ENCODE measurements around the gene COG6.

Gene COG6

DNA sequence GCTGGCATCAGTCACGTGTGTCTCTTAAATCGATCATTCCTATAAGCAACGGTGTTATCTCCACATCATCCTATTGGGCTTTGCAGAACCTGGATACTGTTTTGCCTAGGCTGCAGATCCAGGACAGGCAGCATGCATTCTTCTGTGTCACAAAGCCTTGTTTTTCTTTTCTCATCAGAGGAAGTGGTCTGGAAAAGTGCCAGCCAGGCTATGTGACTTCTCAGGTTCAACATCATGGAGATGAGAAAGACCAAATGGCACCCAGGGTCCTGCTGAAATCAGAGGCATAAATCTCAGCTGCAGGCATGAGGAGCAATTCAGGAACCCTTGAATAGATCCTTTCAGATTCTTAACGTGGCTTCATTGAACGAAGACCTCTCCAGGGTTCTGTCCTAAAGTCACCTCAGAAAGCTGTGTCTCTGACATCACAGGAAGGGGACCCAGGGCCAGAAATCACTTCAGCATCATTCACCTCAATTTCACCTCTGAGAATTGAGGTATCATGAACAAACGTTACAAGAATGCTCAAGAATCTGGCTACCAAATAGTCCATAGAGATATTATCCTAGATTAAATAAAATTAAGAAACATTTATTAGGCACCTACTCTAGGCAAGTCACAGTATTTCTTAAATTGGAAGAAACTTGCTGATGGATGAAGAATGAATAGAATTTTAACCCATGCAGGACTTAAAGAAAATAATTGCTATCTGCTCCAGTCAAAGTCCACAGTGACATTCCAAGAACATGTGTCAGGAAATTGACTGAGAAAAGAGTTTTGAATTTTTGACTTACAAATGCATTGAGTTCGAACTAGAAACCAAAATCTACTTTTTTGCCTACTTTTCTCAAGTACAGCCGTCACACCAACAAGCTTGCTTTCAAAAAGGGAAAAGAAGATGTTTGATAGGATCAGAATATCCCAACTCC is 124.1 kb downstream of the COG6 start:
- H3K27ac ChIP-seq: no peak overlapping the region
- TF ChIP-seq, protein P1, sequence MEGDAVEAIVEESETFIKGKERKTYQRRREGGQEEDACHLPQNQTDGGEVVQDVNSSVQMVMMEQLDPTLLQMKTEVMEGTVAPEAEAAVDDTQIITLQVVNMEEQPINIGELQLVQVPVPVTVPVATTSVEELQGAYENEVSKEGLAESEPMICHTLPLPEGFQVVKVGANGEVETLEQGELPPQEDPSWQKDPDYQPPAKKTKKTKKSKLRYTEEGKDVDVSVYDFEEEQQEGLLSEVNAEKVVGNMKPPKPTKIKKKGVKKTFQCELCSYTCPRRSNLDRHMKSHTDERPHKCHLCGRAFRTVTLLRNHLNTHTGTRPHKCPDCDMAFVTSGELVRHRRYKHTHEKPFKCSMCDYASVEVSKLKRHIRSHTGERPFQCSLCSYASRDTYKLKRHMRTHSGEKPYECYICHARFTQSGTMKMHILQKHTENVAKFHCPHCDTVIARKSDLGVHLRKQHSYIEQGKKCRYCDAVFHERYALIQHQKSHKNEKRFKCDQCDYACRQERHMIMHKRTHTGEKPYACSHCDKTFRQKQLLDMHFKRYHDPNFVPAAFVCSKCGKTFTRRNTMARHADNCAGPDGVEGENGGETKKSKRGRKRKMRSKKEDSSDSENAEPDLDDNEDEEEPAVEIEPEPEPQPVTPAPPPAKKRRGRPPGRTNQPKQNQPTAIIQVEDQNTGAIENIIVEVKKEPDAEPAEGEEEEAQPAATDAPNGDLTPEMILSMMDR (conservative IDR thresholded peaks at IDR 0.05): no peak

DNA sequence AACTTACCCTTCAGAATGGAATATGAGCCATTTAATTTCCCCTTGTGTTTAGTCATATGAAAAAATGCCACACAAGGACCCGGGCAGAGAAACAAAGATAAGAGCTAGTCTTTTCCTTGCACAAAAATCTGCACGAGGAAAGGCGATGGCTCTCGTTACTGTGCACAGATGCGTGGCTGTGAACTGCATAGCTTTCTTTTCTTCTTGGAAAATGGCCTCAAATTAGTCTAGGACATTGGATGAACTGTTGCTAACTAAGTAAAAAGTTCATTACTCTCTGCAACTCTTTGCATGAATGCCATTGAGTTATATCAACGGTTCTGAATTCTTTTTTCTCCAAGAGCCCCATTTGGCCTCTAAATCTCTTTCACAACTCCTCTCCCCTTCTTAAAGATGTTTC is 125.2 kb downstream of the COG6 start:
- no peak overlapping the region for H3K27ac ChIP-seq
- TF ChIP-seq, protein P1 (conservative IDR thresholded peaks at IDR 0.05): no peak

DNA sequence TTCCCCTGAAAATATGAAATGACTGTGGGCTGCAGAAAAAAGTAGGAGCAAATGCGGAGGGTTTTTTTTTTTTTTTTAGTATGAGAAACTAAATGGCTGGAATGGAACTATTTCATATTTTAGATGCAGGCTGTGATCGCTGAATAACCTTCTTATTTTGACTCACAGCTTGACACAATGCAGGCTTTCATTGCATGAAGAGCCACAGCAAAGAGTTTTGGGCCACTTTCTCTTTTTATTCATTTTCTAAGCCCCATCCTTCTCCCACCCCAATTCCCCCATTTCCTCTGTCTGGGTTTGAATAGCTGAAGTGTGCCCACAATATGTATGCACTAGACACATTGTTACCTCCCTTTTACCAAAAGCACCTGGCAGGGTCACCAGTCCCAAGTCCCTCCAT is 125.9 kb downstream of the COG6 start:
- H3K27ac ChIP-seq: no peak overlapping the region
- TF ChIP-seq, protein P1 (conservative IDR thresholded peaks at IDR 0.05): no peak

DNA sequence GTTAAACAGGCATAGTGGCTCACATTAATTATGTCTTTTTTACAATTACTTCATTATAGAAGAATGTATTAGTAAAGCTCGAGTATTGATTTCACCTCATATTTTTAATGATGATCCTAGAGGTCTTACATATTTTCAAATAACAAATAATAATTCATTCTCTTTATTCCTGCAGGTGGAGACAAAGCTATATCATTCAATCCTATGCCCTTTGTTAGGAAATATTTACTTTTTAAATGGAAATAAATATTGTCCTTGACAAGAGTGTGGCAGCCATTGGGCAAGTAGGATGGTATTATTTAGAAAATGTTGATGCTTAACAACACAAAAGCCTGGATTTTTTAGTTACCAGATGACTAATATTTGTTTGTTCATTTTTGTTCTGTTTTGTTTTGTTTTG is 127.6 kb downstream of the COG6 start:
- TF ChIP-seq, protein P1 (conservative IDR thresholded peaks at IDR 0.05): peak; percentile 63
- H3K27ac ChIP-seq: no peak overlapping the region

DNA sequence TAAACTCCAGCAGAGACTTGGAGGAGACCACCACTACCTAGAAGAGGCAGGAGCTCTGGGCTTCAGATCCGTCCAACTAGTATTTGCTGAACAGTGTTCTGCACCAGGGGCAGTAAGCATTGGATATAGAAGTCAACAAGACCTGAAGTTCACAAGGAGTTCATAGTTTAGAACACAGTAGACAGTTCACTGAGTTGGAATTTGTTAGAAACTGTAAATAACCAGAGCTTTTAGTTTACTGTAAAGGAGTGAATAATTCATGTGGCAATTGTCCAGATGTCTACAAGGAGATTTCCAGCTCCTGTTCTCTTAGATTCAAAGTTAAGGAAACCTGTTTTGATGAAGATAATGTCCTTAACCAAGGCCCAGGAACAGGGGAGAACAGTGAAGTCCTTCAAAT is 128.9 kb downstream of the COG6 start:
- H3K27ac ChIP-seq: no peak overlapping the region
- TF ChIP-seq, protein P1 (conservative IDR thresholded peaks at IDR 0.05): no peak

DNA sequence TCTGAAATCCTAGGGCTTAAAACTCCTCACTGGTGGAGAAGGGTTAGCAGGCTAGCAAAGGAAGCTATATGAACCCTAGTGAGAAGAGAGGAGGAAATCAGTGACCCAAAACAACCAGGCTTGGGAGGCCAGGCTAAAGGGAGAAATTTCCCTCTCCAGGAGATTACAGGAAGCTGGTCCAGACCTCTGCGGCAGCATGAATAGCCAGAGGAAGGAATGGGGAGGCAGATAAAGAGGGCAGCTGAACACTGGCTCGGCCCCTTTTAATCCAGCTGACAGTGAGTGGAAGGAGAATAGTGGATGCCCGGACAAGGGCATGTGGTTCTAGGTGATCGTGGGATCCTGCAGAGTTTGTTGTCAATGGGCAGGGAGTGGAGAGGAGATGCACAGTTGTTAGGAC is 130.6 kb downstream of the COG6 start:
- H3K27ac ChIP-seq: no peak overlapping the region
- TF ChIP-seq, protein P1 (conservative IDR thresholded peaks at IDR 0.05): no peak

DNA sequence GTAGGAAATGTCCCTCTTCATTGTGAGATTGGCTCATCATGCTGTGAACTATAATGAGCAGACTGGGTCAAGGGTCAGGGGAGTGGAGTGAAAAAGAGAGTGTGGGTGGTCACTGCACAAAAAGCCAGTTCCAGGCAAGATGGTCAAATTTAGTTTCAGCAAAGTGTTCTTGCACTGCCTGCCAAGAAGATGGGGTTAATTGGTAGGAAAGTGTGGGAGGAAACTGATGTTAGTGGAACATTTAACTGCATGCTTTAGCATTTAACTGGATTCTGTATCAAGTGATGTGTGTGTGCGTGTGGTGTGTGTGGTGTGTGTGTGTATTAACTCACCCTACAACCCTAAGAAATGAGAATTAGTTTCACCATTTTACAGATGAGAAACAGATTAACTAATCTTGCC is 131.6 kb downstream of the COG6 start:
- TF ChIP-seq, protein P1 (conservative IDR thresholded peaks at IDR 0.05): no peak

More for the DNA sequence above, 131.6 kb downstream of the COG6 start:
- H3K27ac ChIP-seq: no peak overlapping the region

Measured in VCaP (cell line).